WTC11 (cell line): ENCODE results near the gene RIPOR2. TPM values are rescaled to one million over a fixed set of nuclear protein-coding genes. Genes with fewer than 3 reads are reported as not detected.

ENCODE experiments used
- ATAC-seq: fragments of 200-7000 bp; cut with Tn5 transposase; 2 replicates; pipeline ENCODE4 v1.10.0; 2021; ENCODE audit warnings: mild to moderate bottlenecking, moderate library complexity
- CTCF ChIA-PET: fragments of 300-600 bp; sonication (Branson Sonifier 250); formaldehyde crosslinking; loops from one replicate; lab custom pipeline; 2021; ENCODE audit warnings: antibody characterized with exemption; lab: Charles Lee
- POLR2A ChIA-PET: fragments of 350-600 bp; sonication (Branson Sonifier 250); formaldehyde crosslinking; loops from one replicate; lab custom pipeline; 2021; ENCODE audit warnings: antibody characterized with exemption; lab: Charles Lee
- DNase-seq: peaks from one replicate; pipeline ENCODE4 v3.0.0; 2021; ENCODE audit warnings: low spot score
- H3K27ac Mint-ChIP-seq: 2 replicates; pipeline ENCODE4 v1.8.0; 2021; ENCODE audit warnings: mixed read lengths
- H3K27me3 Mint-ChIP-seq: 2 replicates; pipeline ENCODE4 v1.8.0; 2021; ENCODE audit warnings: low read depth, mild to moderate bottlenecking, moderate library complexity, mixed read lengths
- H3K36me3 Mint-ChIP-seq: 2 replicates; pipeline ENCODE4 v1.8.0; 2021; ENCODE audit warnings: mixed read lengths
- H3K4me1 Mint-ChIP-seq: 2 replicates; pipeline ENCODE4 v1.8.0; 2022; ENCODE audit warnings: mixed read lengths
- H3K4me3 Mint-ChIP-seq: 2 replicates; pipeline ENCODE4 v1.8.0; 2021; ENCODE audit warnings: mild to moderate bottlenecking, moderate library complexity, mixed read lengths
- H3K9me3 Mint-ChIP-seq: 2 replicates; pipeline ENCODE4 v1.8.0; 2021; ENCODE audit warnings: mixed read lengths
- ARID4B ChIP-seq: sonication (generic); formaldehyde crosslinking; IDR thresholded peaks from 2 replicates; pipeline ENCODE4 v1.8.0; 2023; ENCODE audit warnings: missing genetic modification reagents, mild to moderate bottlenecking, borderline replicate concordance
- ATF2 ChIP-seq: sonication (generic); formaldehyde crosslinking; IDR thresholded peaks from 2 replicates; pipeline ENCODE4 v1.8.1; 2022; ENCODE audit warnings: low read depth, missing genetic modification reagents, borderline replicate concordance
- CBFB ChIP-seq: sonication (generic); formaldehyde crosslinking; IDR thresholded peaks from 2 replicates; pipeline ENCODE4 v1.8.1; 2022; ENCODE audit warnings: mild to moderate bottlenecking, low read depth, missing genetic modification reagents
- GRHL2 ChIP-seq: fragments of 250-450 bp; sonication (Bioruptor Pico); IDR thresholded peaks from 2 replicates; pipeline ENCODE4 v1.8.0; 2022; ENCODE audit warnings: mild to moderate bottlenecking, moderate library complexity; ENCODE audit not compliant: insufficient replicate concordance, severe bottlenecking
- GTF2I ChIP-seq: fragments of 250-450 bp; sonication (Bioruptor Pico); conservative IDR thresholded peaks from 2 replicates; pipeline ENCODE4 v1.4.0; 2021; ENCODE audit warnings: mild to moderate bottlenecking
- HMGA2 ChIP-seq: fragments of 250-450 bp; sonication (Bioruptor Pico); IDR thresholded peaks from 2 replicates; pipeline ENCODE4 v1.4.0; 2021; ENCODE audit warnings: mild to moderate bottlenecking, moderate library complexity
- NR2C2 ChIP-seq: sonication (generic); formaldehyde crosslinking; IDR thresholded peaks from 2 replicates; pipeline ENCODE4 v1.8.0; 2022; ENCODE audit warnings: mild to moderate bottlenecking, missing genetic modification reagents
- PREB ChIP-seq: sonication (generic); formaldehyde crosslinking; IDR thresholded peaks from 2 replicates; pipeline ENCODE4 v1.8.1; 2022; ENCODE audit warnings: mild to moderate bottlenecking, missing genetic modification reagents, moderate library complexity, borderline replicate concordance
- PRRX2 ChIP-seq: fragments of 250-450 bp; sonication (Bioruptor Pico); IDR thresholded peaks from 2 replicates; pipeline ENCODE4 v1.8.0; 2021; ENCODE audit warnings: mild to moderate bottlenecking
- RORB ChIP-seq: fragments of 250-450 bp; sonication (Bioruptor Pico); IDR thresholded peaks from 2 replicates; pipeline ENCODE4 v1.9.0; 2021; ENCODE audit warnings: mild to moderate bottlenecking
- SMAD4 ChIP-seq: sonication (generic); formaldehyde crosslinking; IDR thresholded peaks from 2 replicates; pipeline ENCODE4 v1.8.0; 2022; ENCODE audit warnings: mild to moderate bottlenecking, missing genetic modification reagents
- SP1 ChIP-seq: sonication (generic); formaldehyde crosslinking; conservative IDR thresholded peaks from 2 replicates; pipeline ENCODE4 v1.8.1; 2022; ENCODE audit warnings: missing genetic modification reagents
- TCF7 ChIP-seq: sonication (generic); formaldehyde crosslinking; IDR thresholded peaks from 2 replicates; pipeline ENCODE4 v1.8.0; 2022; ENCODE audit warnings: mild to moderate bottlenecking, low read depth, missing genetic modification reagents, moderate library complexity
- USF1 ChIP-seq: sonication (generic); formaldehyde crosslinking; IDR thresholded peaks from 2 replicates; pipeline ENCODE4 v1.8.0; 2022; ENCODE audit warnings: mild to moderate bottlenecking, missing genetic modification reagents
- ZNF396 ChIP-seq: fragments of 250-450 bp; sonication (Bioruptor Pico); IDR thresholded peaks from 2 replicates; pipeline ENCODE4 v1.8.0; 2021; ENCODE audit warnings: mild to moderate bottlenecking, moderate library complexity, borderline replicate concordance
- ZNF671 ChIP-seq: fragments of 250-450 bp; sonication (Bioruptor Pico); IDR thresholded peaks from 2 replicates; pipeline ENCODE4 v1.8.0; 2021; ENCODE audit warnings: mild to moderate bottlenecking
- total RNA-seq: library from RNA; stranded (reverse); gene quantifications from 3 replicates; pipeline ENCODE4 v1.2.3, GENCODE V29; 2021
- TF ChIP-seq, protein P1 (sequence below): fragments of 250-450 bp; sonication (Bioruptor Pico); IDR thresholded peaks from 2 replicates; pipeline ENCODE4 v1.8.0; 2021; ENCODE audit warnings: mild to moderate bottlenecking
- TF ChIP-seq, protein P2 (sequence below): sonication (generic); formaldehyde crosslinking; IDR thresholded peaks from 2 replicates; pipeline ENCODE4 v1.8.1; 2022; ENCODE audit warnings: low read depth, mild to moderate bottlenecking, moderate library complexity, missing genetic modification reagents, borderline replicate concordance
- TF ChIP-seq, protein P3 (sequence below): fragments of 250-450 bp; sonication (Bioruptor Pico); IDR thresholded peaks from 2 replicates; pipeline ENCODE4 v2.1.2; 2022; ENCODE audit warnings: mild to moderate bottlenecking, moderate library complexity

The RIPOR2 gene
- total RNA-seq, 1 experiment from 2014 or later = 13.5 TPM

DNA sequence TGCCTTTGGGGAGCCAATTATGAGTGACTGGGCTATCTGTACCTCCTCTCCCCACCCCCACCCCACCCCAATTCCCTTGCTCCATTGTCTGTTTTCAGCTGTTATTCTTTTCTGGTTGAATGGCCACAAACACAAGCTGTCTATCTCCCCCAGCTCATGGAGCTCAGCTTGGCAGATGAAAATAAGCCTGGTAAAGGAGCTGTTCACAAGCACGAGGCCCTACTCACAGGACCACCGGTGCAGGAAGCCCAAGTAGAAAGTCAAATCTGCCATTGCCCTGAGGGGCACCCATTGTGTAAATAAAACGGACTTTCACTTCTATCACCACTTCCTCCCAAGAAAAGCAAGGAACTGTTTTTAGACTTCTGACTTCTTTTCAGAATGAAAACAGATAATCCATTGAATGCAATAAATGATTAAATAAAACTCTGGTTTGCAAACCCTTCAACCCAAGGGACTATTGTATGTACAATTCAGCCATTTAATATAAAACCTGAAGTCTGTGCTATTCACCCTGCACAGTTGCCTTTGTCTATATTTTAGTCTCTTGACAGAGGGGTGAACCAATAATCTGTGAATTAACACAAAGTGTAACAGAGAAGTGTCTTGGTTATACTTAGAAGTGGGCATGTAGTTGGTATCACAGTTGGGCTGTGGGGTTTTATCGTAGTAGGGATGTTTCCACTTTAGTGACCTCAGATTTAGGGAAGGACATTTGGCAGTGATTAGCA is 27.7 kb downstream of the RIPOR2 start:
- Mint-ChIP-seq H3K4me3 (no peak overlapping the region), H3K36me3 (no peaks in the 10 kb centered on the region), H3K27ac (no peak overlapping the region), H3K9me3 (no peaks in the 10 kb centered on the region), H3K27me3 (peaks cover 47% of the 10 kb centered on the region), H3K4me1 (peaks cover 34% of the 10 kb centered on the region)
- POLR2A ChIA-PET = no interaction called here
- DNase-seq = no peak
- TF ChIP-seq CBFB = no peak
- TF ChIP-seq RORB (CRISPR knock-in tag) = no peak
- no peak for TF ChIP-seq PRRX2 (CRISPR knock-in tag)
- TF ChIP-seq, protein P1, sequence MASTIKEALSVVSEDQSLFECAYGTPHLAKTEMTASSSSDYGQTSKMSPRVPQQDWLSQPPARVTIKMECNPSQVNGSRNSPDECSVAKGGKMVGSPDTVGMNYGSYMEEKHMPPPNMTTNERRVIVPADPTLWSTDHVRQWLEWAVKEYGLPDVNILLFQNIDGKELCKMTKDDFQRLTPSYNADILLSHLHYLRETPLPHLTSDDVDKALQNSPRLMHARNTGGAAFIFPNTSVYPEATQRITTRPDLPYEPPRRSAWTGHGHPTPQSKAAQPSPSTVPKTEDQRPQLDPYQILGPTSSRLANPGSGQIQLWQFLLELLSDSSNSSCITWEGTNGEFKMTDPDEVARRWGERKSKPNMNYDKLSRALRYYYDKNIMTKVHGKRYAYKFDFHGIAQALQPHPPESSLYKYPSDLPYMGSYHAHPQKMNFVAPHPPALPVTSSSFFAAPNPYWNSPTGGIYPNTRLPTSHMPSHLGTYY (CRISPR knock-in tag) = no peak
- no peak for TF ChIP-seq SP1 (CRISPR knock-in tag)
- TF ChIP-seq ZNF396 (CRISPR knock-in tag) = no peak
- TF ChIP-seq ARID4B (CRISPR knock-in tag) = no peak
- TF ChIP-seq TCF7 (CRISPR knock-in tag) = no peak
- TF ChIP-seq PREB (CRISPR knock-in tag) = no peak
- no peak for TF ChIP-seq ATF2 (CRISPR knock-in tag)
- TF ChIP-seq, protein P2, sequence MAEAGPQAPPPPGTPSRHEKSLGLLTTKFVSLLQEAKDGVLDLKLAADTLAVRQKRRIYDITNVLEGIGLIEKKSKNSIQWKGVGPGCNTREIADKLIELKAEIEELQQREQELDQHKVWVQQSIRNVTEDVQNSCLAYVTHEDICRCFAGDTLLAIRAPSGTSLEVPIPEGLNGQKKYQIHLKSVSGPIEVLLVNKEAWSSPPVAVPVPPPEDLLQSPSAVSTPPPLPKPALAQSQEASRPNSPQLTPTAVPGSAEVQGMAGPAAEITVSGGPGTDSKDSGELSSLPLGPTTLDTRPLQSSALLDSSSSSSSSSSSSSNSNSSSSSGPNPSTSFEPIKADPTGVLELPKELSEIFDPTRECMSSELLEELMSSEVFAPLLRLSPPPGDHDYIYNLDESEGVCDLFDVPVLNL (CRISPR knock-in tag) = no peak
- TF ChIP-seq HMGA2 = no peak
- TF ChIP-seq USF1 (CRISPR knock-in tag) = no peak
- TF ChIP-seq SMAD4 (CRISPR knock-in tag) = no peak
- no peak for TF ChIP-seq NR2C2 (CRISPR knock-in tag)
- TF ChIP-seq ZNF671 (CRISPR knock-in tag) = no peak
- no peak for TF ChIP-seq GTF2I (CRISPR knock-in tag)
- TF ChIP-seq, protein P3, sequence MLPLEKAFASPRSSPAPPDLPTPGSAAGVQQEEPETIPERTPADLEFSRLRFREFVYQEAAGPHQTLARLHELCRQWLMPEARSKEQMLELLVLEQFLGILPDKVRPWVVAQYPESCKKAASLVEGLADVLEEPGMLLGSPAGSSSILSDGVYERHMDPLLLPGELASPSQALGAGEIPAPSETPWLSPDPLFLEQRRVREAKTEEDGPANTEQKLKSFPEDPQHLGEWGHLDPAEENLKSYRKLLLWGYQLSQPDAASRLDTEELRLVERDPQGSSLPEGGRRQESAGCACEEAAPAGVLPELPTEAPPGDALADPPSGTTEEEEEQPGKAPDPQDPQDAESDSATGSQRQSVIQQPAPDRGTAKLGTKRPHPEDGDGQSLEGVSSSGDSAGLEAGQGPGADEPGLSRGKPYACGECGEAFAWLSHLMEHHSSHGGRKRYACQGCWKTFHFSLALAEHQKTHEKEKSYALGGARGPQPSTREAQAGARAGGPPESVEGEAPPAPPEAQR (CRISPR knock-in tag) = no peak
- TF ChIP-seq GRHL2 (CRISPR knock-in tag) = no peak
- no peak for ATAC-seq
- CTCF ChIA-PET = interaction anchor here (3.9 to 4.9 kb wide), 2 partner anchors 27 to 110 kb away, joined by 45 to 59 read pairs; partner anchors contain the start of gene RIPOR2
